NCI-H1092 treated with DMSO at 0.1 percent for 48 hours (cell line): ENCODE results near the gene TENT5C.

Experiments used
- DNase-seq: peaks from one replicate; lab custom pipeline; 2025; lab: John Stamatoyannopoulos, UW

TENT5C gene

DNA sequence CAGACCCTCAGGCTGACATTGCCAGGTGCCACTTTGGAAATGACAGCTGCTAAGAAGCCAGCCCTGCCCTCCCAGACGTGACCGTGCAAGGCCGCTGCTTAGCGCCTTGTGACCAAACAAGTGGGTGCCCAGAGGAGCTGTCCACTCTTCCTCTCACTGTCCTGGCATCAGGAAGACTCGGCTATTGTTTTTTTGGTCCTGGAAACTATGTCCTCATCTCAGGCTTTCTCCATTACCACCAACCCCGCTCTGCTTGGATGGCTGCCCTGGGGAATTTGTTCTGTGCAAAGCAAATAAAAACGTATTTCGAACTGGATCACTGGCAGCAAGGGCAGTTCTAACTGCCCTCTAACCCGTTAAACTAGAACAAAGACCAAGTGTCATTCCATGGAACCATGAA is 13.7 kb upstream of the TENT5C start:
- peak; percentile 21 for DNase-seq

DNA sequence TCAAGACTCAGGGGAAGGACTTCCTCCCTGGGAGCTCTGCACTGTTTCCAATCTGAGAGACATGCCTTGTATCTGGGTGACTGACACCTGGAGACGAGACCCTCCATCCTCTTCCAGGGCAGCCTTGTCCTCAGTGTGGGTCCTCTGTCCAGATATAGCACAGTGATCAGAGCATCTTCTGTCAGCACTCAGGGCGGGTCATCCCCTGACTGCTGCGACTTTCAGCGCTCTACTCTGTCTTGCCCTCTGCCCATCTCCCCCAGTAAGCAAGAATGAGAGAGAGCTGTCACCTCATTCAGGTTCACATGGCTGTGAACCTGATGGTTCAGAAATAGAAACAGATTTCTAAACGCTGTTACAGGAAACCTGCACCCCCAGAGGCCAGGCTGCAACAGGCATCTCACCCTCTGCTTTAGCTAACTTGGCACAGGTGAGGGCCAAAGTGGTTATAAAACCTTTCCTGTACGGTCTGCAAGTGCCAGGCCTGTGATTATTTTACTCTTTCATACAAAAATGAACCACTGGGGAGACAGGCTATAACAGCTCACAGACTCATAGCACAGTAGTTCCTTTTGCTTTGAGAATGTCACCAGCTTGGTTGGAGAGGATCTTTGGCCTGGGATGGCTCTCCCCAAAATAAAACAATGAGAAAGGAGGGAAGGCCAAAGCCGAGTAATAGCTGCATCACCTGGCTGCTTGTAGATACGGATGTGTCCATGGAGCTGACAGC is 11.4 kb upstream of the TENT5C start:
- DNase-seq = no peak

DNA sequence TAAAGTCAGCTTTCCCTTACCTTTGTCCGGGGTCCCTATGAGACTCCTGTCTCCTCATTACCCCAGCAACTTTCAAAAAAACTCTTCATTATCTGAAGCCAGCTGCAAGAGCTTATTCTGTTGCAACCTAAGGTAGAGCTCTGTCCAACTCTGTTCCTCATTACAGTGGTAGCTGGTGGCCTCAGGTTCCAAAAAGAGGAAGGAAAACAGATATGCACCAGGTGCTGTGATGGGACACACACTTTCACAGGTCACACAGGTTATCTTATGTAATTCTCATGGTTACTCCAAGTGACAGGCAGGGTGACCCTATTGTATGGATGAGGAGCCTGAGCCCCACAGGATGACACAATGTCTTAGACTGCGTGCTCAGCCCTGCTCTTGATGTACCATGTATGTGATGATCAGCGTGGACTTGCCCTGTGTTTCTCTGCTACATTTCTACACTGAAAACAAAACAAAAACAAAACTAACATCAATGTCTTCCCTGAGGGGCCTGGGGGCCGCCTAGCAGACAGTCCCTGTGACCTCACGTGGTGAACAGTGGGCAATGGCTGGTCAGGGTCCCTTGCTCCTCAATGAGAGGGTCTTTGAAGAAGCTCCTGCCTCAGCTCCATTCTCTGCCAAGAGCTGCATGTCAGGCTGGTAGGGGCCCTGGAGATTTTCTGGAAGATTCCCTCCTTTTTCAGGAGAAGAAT is 9.7 kb upstream of the TENT5C start:
- no peak for DNase-seq

DNA sequence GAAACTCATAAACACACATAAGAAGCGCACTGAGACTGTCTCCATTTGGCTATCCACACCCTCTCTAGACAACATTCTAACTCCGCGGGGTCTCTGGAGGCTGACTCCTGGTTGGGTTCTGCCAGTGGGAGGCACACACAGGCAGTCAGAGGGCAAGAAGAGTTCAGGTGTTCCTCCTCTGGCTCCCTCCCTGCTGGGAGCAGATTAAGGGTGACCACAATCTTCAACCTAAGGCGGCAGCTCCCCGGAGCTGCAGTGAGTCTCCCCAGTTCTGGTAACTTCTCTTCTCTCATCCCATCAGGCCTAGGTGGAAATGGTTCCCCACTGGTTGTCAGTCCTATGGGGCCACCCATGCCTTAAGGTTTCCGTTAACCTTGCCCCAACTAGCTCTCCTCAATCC is 7.4 kb upstream of the TENT5C start:
- no peak for DNase-seq

DNA sequence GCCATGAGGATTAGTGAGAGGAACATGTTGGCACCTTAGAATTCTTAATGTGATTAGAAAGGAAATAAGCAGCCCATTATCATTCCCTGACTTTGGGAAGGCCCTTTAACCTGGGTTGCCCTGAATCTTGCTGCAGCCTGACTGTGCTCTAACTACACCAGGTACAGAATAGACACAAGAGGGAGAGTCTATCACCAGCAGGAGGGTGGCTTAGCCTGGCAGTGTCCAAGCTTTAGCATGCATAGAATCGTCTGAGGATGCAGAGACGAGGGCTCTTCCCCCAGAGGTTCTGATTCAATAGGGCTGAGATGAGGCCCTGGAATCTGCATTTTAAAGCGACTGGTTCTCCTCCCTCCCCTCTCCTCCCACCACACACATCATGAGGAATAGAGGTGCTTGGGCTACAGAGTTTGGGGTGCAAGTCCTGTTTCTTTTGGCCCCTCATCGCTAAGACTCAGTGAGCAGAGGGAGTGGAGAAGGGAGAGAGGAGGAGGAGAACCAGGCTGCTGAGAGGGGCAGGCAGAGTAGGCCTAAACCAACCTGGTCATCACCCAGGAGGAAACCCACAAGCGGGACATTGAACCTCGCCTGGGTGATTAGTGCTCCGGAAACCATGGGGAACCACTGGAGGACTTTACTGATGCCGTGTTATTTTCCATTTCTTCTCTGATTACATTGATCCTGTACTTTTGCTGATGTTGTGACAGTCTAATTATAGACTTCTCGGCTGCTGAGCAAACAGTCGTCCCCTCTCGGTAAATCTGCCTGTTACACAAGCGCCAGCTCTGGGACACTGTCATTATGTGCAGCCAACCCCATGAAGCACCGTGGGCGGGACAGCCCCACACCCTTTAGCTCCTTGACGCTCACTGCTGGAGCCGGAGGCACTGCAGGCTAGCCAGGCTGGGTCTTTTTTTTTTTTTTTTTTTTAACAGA is 6.3 kb upstream of the TENT5C start:
- no peak for DNase-seq

DNA sequence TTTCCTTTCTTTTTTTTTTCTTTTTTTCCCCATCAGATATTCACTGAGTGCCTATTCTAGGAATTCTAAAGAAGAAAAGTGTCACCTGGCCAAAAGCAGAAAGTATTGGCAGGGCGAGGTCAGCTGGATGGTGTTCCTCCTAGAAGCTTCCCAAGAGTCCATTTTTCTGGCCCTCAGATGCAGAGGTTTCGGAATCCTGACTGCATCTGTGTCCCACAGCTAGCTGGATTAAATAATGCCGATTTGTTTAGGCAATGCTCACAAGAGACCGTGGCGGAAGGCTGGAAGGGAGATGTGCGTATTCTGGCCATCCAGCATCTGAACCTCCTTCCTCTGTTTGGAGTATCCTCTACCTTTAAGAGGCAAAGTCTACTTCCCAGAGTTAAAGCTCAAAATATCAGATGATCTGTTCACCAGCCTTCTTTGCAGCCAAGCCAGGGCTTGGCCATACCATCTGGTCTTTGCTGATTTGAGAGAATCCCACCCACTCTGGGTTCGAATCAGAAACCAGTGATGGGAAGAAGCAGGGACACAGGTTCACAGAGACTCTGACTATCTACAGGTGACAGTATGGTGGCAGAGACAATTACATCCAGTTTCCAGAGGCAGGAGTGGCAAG is 5.4 kb upstream of the TENT5C start:
- no peak for DNase-seq

DNA sequence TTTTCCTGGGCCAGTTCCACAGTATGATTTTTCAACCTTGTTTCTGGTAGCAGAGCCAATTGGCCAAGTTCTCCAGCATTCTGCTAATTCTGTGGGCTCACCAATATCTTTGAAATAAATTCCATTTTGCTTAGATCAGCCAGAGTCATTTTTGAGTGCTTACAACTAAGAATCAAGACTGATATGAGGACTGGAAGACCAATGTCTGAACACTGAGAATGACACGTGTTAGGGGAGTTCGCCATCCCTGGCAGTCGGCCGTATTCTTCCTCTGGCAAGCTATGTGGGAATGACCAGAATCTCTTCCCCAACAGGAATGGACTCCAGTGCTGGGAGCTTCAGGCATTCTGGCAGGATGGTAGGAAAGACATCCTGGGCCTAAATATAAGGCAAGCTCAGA is 4.9 kb upstream of the TENT5C start:
- DNase-seq = no peak

DNA sequence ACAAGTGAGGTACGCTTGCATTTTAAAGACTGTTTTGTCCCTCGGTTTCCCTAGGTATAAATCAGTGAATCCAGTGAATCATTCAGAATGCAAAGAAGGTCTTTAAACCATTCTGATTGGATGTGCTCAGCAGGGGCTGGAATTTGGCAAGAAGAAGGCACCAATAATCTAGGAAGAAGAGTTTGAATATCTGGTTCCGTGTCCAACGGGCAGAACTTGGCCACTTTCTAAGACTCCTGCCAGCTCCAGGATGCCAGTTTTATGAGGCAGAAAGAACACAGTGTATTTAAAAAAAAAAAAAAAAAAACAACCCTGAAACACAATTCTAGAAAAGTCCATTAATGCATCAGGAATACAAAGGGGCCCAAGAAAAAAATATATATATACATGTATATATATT is 3.0 kb upstream of the TENT5C start:
- DNase-seq = no peak

DNA sequence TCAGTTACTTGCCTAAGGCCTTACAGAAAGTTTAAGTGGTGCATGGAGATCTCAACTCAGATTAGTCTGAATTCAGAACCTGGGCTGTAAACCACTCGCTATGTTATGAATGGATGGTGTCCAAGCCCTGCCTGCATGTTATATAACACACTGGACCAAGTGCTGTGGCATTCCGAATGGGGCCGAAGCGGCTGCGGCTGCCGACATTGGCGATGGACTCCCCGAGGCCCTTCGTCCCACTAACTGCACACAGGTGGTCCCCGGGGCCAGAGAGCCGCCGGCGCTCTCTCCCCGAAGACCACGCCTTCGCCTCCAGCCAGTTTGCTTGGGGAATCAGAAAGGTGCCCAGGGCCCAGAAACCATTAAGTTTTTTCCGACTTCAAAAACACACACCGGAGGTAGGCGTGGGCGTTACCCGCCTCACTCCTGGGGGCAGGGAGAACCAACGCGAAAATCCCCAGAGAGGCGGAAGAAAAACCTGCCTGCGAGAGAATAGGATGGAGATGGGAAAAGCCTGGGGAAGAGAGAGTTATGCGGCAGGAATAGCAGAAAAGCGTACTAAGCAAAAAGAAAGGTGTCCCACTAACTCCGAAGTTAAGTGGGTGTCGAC is 579 bp upstream of the TENT5C start:
- DNase-seq = no peak

DNA sequence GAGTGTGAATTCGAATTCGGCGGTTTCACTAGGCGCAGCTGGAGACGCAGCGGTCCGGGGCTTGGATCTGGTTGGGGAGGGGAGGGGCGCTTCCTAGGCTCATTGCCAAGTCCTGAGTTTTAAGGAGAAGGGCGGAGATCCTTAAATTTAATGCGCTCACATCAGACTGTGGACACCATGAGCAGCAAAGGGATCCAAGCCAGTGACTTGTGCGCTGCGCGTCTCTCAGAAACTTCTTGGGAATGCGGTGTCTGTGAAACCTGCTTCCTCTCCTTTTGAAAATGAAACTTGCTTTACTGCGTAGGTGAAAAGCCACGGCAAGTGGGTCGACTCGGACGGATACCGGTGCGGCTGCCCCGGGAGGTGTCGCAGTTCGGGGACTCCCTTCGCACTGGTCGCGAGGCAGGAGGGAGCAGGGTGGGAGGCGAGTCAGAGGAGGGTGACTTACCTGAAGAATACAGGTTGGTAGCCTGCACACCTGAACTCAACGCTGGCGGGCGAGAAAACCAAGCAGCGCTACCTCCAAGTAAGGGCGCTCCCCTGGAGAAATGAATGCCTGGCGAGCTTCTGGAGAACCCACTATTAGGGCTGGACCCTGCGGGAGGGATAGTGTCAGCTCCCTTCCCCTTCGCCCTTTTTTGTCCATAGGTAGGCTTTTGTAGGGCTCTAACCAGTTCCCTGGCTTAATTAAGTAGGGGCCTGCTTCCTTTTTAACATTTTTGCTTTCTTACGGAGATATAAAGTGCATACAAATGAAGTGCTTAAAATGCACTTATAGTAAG is 992 bp downstream of the TENT5C start:
- no peak for DNase-seq

DNA sequence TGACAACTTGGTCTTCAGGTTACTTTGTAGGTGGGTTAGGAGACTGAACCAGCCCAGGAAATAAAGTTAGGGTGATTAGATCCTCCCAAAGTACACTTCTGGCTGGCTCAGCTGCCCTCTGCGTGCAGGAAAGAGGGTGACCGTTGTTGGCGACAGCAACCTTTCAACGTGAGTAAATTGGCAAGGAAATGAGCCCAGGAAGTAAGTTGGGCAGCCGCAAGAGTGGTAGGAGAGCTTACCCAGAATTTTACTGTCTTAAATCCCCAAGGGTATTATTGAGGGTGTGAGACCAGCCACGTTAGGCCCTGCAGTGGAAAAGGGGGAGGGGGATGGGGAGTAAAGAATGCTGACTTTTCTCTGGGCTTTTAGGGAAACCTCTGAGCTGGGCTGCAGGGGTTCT is 1.6 kb downstream of the TENT5C start:
- DNase-seq = no peak

DNA sequence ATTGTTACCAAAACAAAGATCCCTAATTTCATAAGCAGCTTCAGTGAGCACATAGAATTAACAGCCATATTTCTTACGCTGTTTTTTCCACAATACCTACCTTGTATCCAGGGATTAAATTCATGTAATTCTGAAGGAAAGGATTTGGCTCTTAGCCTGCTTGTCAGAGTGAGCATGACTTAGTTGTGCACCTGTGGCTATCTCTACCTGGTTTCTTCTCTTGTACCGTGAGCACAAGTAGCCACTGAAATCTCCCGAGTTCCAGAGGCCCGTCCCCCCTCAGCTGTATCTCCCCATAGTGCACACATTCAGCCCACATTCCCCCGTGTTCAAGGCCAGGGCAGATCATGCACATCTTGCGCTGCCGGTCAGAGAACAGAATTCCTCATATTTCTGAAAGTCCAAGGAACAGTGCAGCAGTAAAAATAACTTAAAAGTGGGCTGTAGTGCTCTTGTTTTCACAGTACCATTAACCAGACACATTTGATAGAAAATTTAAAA is 2.3 kb downstream of the TENT5C start:
- DNase-seq = no peak

DNA sequence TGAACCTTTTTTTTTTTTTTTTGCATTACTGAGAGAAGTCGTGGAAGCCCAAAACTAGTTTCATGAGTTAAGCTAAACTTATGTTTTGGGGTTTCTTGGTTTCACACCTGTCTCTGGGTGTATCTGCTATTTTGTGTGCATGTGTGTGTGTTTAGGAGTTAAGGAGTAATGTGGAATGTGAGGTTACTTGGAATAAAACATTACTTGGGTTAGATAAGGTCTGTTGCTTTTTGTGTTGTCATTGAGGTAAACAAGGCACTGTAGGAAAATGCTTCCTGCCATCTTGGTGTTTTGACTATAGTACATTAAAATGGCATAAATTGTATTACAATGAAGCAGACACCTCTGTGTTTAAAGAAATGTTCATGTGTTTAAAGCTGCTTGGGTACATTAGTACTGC is 2.9 kb downstream of the TENT5C start:
- DNase-seq = no peak

DNA sequence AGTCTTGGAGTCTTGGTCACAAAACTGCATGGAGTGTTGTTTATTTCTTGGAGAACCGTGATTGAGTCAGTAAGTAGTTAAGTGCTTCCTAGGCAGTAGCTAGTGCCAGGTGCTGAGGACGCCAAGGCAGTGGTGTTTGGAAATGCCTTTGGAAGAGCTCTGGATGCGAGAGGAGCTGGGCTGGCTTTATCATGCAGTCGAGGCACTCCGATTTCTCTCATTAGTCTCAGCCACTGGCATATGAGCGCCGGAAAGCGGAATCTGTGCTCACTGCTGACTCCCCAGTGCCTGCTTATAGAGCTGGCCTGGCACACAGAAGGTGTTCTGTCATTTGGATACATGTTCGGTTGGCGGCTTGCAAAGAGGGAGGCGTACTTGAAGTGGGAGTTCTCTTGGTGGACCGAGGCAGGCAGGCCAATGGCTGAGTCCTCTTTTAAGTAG is 3.6 kb downstream of the TENT5C start:
- DNase-seq = no peak

DNA sequence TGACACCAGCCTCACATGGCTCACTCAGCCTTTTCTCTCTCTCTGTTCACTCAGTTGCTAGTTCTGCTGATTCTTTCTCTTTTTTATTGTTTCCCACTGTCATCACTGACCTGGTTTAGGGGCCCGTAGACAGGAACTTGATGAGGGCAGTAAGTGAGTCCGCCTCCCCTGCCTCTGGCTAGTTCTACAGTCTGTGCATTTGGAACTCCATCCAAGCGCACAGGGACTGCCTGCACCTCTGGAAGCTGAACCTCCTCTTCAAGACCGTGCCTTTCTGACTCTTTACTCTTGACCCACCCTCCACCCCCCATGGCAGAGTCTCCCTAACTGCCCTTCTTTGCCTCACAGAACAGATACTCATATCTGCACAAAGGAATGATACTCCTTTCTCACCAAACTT is 4.2 kb downstream of the TENT5C start:
- DNase-seq = no peak

DNA sequence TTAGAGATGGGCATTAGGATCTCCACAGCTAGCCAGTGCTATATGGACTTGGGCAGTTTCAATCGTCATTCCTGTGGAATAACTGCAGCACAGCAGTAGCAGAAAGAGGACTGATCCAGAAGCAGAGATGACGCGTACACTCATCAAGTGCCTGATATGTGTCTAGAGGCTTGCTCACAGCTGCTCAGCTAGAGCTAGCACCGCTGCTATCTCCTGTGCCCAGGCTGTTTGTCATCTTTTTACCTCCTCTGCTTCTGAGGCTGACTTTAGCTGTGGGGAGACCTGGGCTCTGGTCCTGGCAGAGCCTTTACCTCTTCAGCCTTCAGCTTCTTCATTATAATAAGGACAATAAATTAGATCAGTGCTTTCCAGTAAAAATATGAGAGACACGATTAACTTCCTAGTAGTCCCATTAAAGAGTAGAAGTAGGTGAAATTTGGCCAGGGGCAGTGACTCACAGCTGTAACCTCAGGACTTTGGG is 5.3 kb downstream of the TENT5C start:
- no peak for DNase-seq

DNA sequence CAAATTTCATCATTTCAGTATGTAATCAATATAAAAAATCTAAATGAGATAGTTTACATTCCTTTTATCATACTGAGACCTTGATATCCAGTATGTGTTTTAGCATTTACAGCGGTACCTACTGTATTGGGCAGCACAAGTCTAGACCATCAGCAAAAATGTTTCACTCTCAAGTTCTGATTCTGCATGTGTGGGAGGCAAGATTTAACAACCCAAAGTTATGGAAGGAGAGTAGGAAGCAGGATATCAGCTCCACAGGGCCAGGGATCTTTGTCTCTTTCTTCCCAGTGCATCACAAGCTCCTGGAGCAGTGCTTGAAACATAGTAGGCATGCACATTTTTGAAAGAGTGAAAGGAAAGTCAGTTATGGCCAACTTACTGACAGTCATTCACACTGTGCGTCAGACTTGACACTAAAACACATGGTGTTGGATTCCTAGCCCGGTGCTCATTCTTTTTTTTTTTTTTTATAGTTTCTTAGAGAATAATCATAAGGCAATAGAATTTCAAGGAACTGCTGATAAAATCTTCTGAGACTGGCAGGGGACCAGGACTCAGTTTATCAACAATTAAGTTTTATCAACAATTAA is 6.1 kb downstream of the TENT5C start:
- no peak for DNase-seq

DNA sequence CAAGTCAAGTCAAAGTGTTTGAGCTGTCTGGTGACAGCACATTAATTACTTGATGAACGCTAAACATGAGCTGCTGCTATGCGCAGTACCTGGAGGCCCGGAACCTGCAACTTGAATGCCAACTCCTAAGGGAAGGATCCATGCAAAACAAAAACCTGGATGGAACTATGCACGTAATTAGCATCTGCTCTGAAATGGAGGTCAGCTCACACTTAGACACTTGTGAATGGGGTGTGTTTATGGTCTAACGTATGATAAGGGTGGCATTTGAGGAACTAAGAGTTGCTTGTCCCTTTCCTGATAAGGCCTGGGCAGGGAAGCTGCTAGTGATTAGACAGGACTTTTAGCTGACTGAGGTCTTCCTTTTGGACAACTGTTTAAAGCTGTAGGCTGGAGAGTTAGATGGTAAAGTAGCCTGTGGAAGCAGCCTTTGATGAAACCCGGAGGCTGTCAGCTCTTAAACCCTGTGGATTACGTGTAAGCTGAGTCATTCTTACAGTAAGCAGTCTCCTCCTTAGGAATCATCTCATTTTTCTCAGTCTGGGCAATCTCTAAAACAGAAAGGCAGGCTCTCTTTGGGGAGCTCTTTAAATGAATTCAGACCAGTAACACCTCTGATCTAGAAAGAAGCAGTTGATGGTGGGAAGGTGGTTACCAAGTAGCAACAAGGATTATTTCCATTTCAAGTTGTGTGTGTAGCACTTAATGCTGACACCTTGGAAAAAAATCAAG is 6.8 kb downstream of the TENT5C start:
- no peak for DNase-seq

DNA sequence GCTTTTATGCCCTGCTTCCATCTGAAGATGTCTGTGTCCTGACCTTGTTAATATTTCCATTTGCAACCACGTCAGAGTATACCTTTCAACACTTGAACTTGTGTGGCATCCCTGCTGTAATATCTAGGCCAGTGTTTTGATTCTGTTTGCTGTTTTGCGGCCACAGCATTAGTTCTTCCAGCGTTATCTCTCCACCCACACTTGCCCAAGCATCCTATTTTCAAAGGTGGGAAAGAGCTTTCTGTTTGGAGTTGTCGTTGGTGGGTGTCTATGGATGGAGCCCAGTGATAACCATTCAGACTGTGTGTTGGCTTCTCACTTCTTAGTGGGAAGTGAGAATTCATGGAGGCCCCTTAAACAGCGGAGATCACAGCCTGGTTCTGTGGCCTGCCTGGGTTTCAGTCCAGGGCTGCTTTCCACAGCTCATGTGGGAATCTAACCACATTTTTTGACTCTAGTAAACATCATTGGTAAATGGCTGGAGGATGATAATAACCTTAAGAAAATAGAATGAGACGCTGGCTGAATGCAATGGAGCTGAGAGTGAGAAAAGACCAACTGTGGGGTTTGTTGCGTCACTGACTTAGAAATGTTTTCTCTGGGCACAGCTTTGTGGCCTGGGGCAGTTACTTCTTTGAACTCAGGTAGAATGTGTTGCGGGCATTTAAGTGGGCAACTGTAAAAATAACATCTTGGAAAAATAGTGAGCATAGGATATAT is 7.6 kb downstream of the TENT5C start:
- no peak for DNase-seq
